ENCODE data around the gene ZNF705A. TPM values are rescaled to one million over a fixed set of nuclear protein-coding genes. Genes with fewer than 3 reads are reported as not detected.
"Not testable (repeated sequence)": the region's sequence is repeated elsewhere in the genome, so short reads cannot be mapped to it uniquely, and the experiment has no call there.

The ZNF705A gene
- polyA plus RNA-seq, 1 experiment, result not detected

GRCh38 chr12:8127138-8127537 is 29.7 kb upstream of the ZNF705A start:
- Histone ChIP-seq H3K36me3 (ENCODE audit: control insufficient read depth, insufficient read depth, low read length) (no peaks in the 10 kb centered on the region), H3K4me3 (ENCODE audit: low read depth, low read length) (no peak overlapping the region), H3K27me3 (ENCODE audit: control insufficient read depth, insufficient read depth, low read length) (no peaks in the 10 kb centered on the region)
- no peak for TF ChIP-seq CTCF (IDR thresholded peaks at IDR 0.05; ENCODE audit: insufficient read depth, low read depth, low read length)
- ChIA-PET POLR2A (no interaction called here), CTCF (interaction anchor here (1.0 to 1.1 kb wide), 2 partner anchors 19 to 105 kb away, joined by 3 read pairs; no protein-coding TSS in a partner anchor)
- DNase-seq (ENCODE audit: low read depth), result no peak

GRCh38 chr12:8133636-8134397 is 23.0 kb upstream of the ZNF705A start:
- CTCF ChIA-PET; H3K36me3 ChIP-seq (ENCODE audit: control insufficient read depth, insufficient read depth, low read length); DNase-seq (ENCODE audit: low read depth); H3K27me3 ChIP-seq (ENCODE audit: control insufficient read depth, insufficient read depth, low read length); POLR2A ChIA-PET; H3K4me3 ChIP-seq (ENCODE audit: low read depth, low read length): not testable (repeated sequence)

- POLR2A ChIA-PET; DNase-seq (ENCODE audit: low read depth); H3K4me3 ChIP-seq (ENCODE audit: low read depth, low read length); CTCF ChIA-PET; H3K27me3 ChIP-seq (ENCODE audit: control insufficient read depth, insufficient read depth, low read length); H3K36me3 ChIP-seq (ENCODE audit: control insufficient read depth, insufficient read depth, low read length): not testable (repeated sequence)
Measured at GRCh38 chr12:8134398-8134930, 22.4 kb upstream of the ZNF705A start.

- POLR2A ChIA-PET; DNase-seq (ENCODE audit: low read depth); H3K36me3 ChIP-seq (ENCODE audit: control insufficient read depth, insufficient read depth, low read length); H3K27me3 ChIP-seq (ENCODE audit: control insufficient read depth, insufficient read depth, low read length); CTCF ChIA-PET; H3K4me3 ChIP-seq (ENCODE audit: low read depth, low read length): not testable (repeated sequence)
Measured at GRCh38 chr12:8141647-8142046, 15.2 kb upstream of the ZNF705A start.

GRCh38 chr12:8143261-8143660 is 13.6 kb upstream of the ZNF705A start:
- no peaks in the 10 kb centered on the region for H3K36me3 ChIP-seq (ENCODE audit: control insufficient read depth, insufficient read depth, low read length)
- no peak for TF ChIP-seq CTCF (IDR thresholded peaks at IDR 0.05; ENCODE audit: insufficient read depth, low read depth, low read length)
- ChIA-PET POLR2A (no interaction called here), CTCF (no interaction called here)
- no peaks in the 10 kb centered on the region for H3K27me3 ChIP-seq (ENCODE audit: control insufficient read depth, insufficient read depth, low read length)
- DNase-seq (ENCODE audit: low read depth), result no peak
- H3K4me3 ChIP-seq (ENCODE audit: low read depth, low read length), result no peak overlapping the region

GRCh38 chr12:8145754-8146441 is 10.9 kb upstream of the ZNF705A start:
- Histone ChIP-seq H3K4me3 (ENCODE audit: low read depth, low read length) (no peak overlapping the region), H3K27me3 (ENCODE audit: control insufficient read depth, insufficient read depth, low read length) (no peaks in the 10 kb centered on the region), H3K36me3 (ENCODE audit: control insufficient read depth, insufficient read depth, low read length) (no peaks in the 10 kb centered on the region)
- no peak for TF ChIP-seq CTCF (IDR thresholded peaks at IDR 0.05; ENCODE audit: insufficient read depth, low read depth, low read length)
- peak; percentile 72 for DNase-seq (ENCODE audit: low read depth)
- POLR2A ChIA-PET, result interaction anchor here (0.5 kb wide), 1 partner anchor 209 kb away, joined by 8 read pairs; no protein-coding TSS in a partner anchor
- CTCF ChIA-PET, result interaction anchor here (0.9 to 1.5 kb wide), 4 partner anchors 9 to 47 kb away, joined by 3 to 7 read pairs (median 3); no protein-coding TSS in a partner anchor

Measured in BJ (cell line).